GM23338 (cell line): ENCODE data around the gene MYO1D. TPM values are rescaled to one million over a fixed set of nuclear protein-coding genes. Genes with fewer than 3 reads are reported as not detected.

Experiments
- ATAC-seq: fragments of 200-7000 bp; cut with Tn5 transposase; 3 replicates; pipeline ENCODE4 v1.9.1; 2020
- DNase-seq: peaks from one replicate; pipeline ENCODE4 v3.0.0-alpha.2; 2015; ENCODE audit warnings: low spot score
- H2AFZ ChIP-seq: fragments of 200-600 bp; sonication (generic); 2 replicates; pipeline ENCODE4 v1.8.0; 2016; ENCODE audit warnings: antibody characterized with exemption, mild to moderate bottlenecking, moderate library complexity
- H3F3A ChIP-seq: fragments of 200-600 bp; sonication (generic); replicated peaks from 2 replicates; pipeline ENCODE4 v1.8.0; 2017; ENCODE audit warnings: antibody characterized with exemption, mixed run types, low read depth
- H3K27ac ChIP-seq: fragments of 200-600 bp; sonication (generic); 2 replicates; pipeline ENCODE4 v1.6.1; 2016; ENCODE audit warnings: low read depth
- H3K27me3 ChIP-seq: fragments of 200-600 bp; sonication (generic); 2 replicates; pipeline ENCODE4 v1.8.0; 2016; ENCODE audit warnings: mild to moderate bottlenecking, mixed run types, moderate library complexity; ENCODE audit not compliant: insufficient read depth
- H3K36me3 ChIP-seq: fragments of 200-600 bp; sonication (generic); 2 replicates; pipeline ENCODE4 v1.8.0; 2016; ENCODE audit warnings: mild to moderate bottlenecking; ENCODE audit not compliant: insufficient read depth
- H3K4me1 ChIP-seq: fragments of 200-600 bp; sonication (generic); 2 replicates; pipeline ENCODE4 v1.8.0; 2016; ENCODE audit warnings: mild to moderate bottlenecking, moderate library complexity; ENCODE audit not compliant: insufficient read depth
- H3K4me2 ChIP-seq: fragments of 200-600 bp; sonication (generic); 2 replicates; pipeline ENCODE4 v1.7.1; 2017; ENCODE audit warnings: mixed run types
- H3K4me3 ChIP-seq: fragments of 200-600 bp; sonication (generic); 2 replicates; pipeline ENCODE4 v1.6.1; 2016; ENCODE audit warnings: mixed run types
- H3K79me2 ChIP-seq: fragments of 200-600 bp; sonication (generic); replicated peaks from 2 replicates; pipeline ENCODE4 v1.8.0; 2017; ENCODE audit warnings: mild to moderate bottlenecking; ENCODE audit not compliant: insufficient read depth
- H3K9me2 ChIP-seq: fragments of 200-600 bp; sonication (generic); 2 replicates; pipeline ENCODE4 v1.8.0; 2017; ENCODE audit not compliant: insufficient read depth
- H4K20me1 ChIP-seq: fragments of 200-600 bp; sonication (generic); replicated peaks from 2 replicates; pipeline ENCODE4 v1.8.0; 2017; ENCODE audit warnings: mild to moderate bottlenecking; ENCODE audit not compliant: insufficient read depth
- H3K27ac Mint-ChIP-seq: 2 replicates; pipeline ENCODE4 v1.8.0; 2020; ENCODE audit warnings: inconsistent platforms, mild to moderate bottlenecking, moderate library complexity, mixed read lengths
- H3K27me3 Mint-ChIP-seq: 3 replicates; pipeline ENCODE4 v1.8.0; 2022; ENCODE audit warnings: low read depth, mild to moderate bottlenecking, moderate library complexity, mixed read lengths, inconsistent platforms; ENCODE audit not compliant: insufficient read depth, poor library complexity
- H3K36me3 Mint-ChIP-seq: 3 replicates; pipeline ENCODE4 v1.8.0; 2021; ENCODE audit warnings: low read depth, mild to moderate bottlenecking, inconsistent platforms, moderate library complexity, mixed read lengths
- H3K4me1 Mint-ChIP-seq: 3 replicates; pipeline ENCODE4 v1.8.0; 2020; ENCODE audit warnings: mild to moderate bottlenecking, inconsistent platforms, mixed read lengths
- H3K4me3 Mint-ChIP-seq: 3 replicates; pipeline ENCODE4 v1.8.0; 2021; ENCODE audit warnings: moderate library complexity, mild to moderate bottlenecking, inconsistent platforms, mixed read lengths
- H3K9me3 Mint-ChIP-seq: 3 replicates; pipeline ENCODE4 v1.8.0; 2020; ENCODE audit warnings: moderate library complexity, mild to moderate bottlenecking, inconsistent platforms, mixed read lengths
- CTCF ChIP-seq, 2 experiments: fragments of 200-600 bp in 1 of 2; sonication (generic) in 1 of 2; conservative IDR thresholded peaks; 2 replicates each; pipeline versions ENCODE4 v1.5.1 to v1.6.1; 2016 to 2017; ENCODE audit warnings: antibody characterized with exemption in 2 of 2, low read depth in 2 of 2, mild to moderate bottlenecking in 2 of 2, moderate library complexity in 1 of 2
- ETS1 ChIP-seq: IDR thresholded peaks from 2 replicates; pipeline ENCODE4 v1.6.1; 2016; ENCODE audit warnings: antibody characterized with exemption
- EZH2 ChIP-seq: fragments of 200-600 bp; sonication (generic); IDR thresholded peaks from one replicate; pipeline ENCODE4 v1.8.0; 2017; ENCODE audit warnings: antibody characterized with exemption, mild to moderate bottlenecking, low read depth; ENCODE audit not compliant: unreplicated experiment
- JUNB ChIP-seq: IDR thresholded peaks from one replicate; pipeline ENCODE4 v1.6.1; 2016; ENCODE audit warnings: antibody characterized with exemption; ENCODE audit not compliant: unreplicated experiment
- NANOG ChIP-seq: IDR thresholded peaks from 2 replicates; pipeline ENCODE4 v1.6.1; 2016; ENCODE audit warnings: antibody characterized with exemption, borderline replicate concordance
- POLR2AphosphoS5 ChIP-seq: IDR thresholded peaks from 2 replicates; pipeline ENCODE4 v1.6.1; 2016; ENCODE audit warnings: antibody characterized with exemption, low read depth
- STAT1 ChIP-seq: IDR thresholded peaks from one replicate; pipeline ENCODE4 v1.6.1; 2016; ENCODE audit warnings: antibody characterized with exemption; ENCODE audit not compliant: unreplicated experiment
- ZNF114 ChIP-seq: fragments of 250-450 bp; sonication (Bioruptor Pico); IDR thresholded peaks from 2 replicates; pipeline ENCODE4 v1.5.0; 2020; ENCODE audit warnings: mild to moderate bottlenecking, moderate library complexity
- polyA plus RNA-seq: library from polyadenylated mRNA; unstranded; fragments of >200 nt; fragmentation: Nextera tagmentation; extraction: Ambion mirVana; gene quantifications from 2 replicates; pipeline ENCODE4 v1.2.1, GENCODE V29; 2016
- total RNA-seq: library from RNA; depleted of rRNA; stranded (reverse); fragments of >200 nt; shearing (Covaris generic); gene quantifications from 2 replicates; pipeline ENCODE4 v1.2.3, GENCODE V29; 2014

Gene MYO1D
- total and polyA plus RNA-seq, 2 experiments from 2014 or later: 8.6 to 28.6 TPM

- Histone ChIP-seq H3K27ac (no peak overlapping the region), H3K4me2 (no peak overlapping the region), H3K36me3 (no peaks in the 10 kb centered on the region), H3F3A (no peaks in the 10 kb centered on the region), H3K27me3 (no peaks in the 10 kb centered on the region), H3K4me1 (peaks cover 8% of the 10 kb centered on the region), H3K9me2 (peaks cover 9% of the 10 kb centered on the region; the same call in 1 of the 2 replicates), H3K79me2 (no peaks in the 10 kb centered on the region), H2AFZ (no peak overlapping the region), H4K20me1 (no peaks in the 10 kb centered on the region), H3K4me3 (no peak overlapping the region)
- Mint-ChIP-seq H3K4me1 (peaks cover 12% of the 10 kb centered on the region; the same call in 2 of the 3 replicates), H3K27ac (no peak overlapping the region), H3K4me3 (no peak overlapping the region), H3K36me3 (no peaks in the 10 kb centered on the region; the same call in 2 of the 3 replicates), H3K27me3 (peaks cover 4% of the 10 kb centered on the region), H3K9me3 (no peaks in the 10 kb centered on the region; the same call in 2 of the 3 replicates)
- TF ChIP-seq ZNF114 (CRISPR knock-in tag) (no peak), ETS1 (no peak), STAT1 (no peak), CTCF (conservative IDR thresholded peaks at IDR 0.05; ENCODE audit: low read depth in 2 of 2) (no peak), JUNB (no peak)
- no peak for DNase-seq
- no peak for ATAC-seq
Observed at GRCh38 chr17:32564325-32564724, 312.6 kb downstream of the MYO1D start.

- Histone ChIP-seq H3K9me2 (peaks cover 9% of the 10 kb centered on the region; the same call in 1 of the 2 replicates), H2AFZ (no peak overlapping the region), H3K27ac (no peak overlapping the region), H4K20me1 (no peaks in the 10 kb centered on the region), H3K4me2 (no peak overlapping the region), H3K79me2 (no peaks in the 10 kb centered on the region), H3K36me3 (no peaks in the 10 kb centered on the region), H3K4me1 (peaks cover 8% of the 10 kb centered on the region), H3K27me3 (no peaks in the 10 kb centered on the region), H3F3A (no peaks in the 10 kb centered on the region), H3K4me3 (no peak overlapping the region)
- Mint-ChIP-seq H3K36me3 (no peaks in the 10 kb centered on the region; the same call in 2 of the 3 replicates), H3K4me1 (peaks cover 12% of the 10 kb centered on the region; the same call in 2 of the 3 replicates), H3K9me3 (no peaks in the 10 kb centered on the region; the same call in 2 of the 3 replicates), H3K27me3 (peaks cover 4% of the 10 kb centered on the region), H3K4me3 (no peak overlapping the region), H3K27ac (no peak overlapping the region)
- TF ChIP-seq EZH2 (no peak), ZNF114 (CRISPR knock-in tag) (no peak), POLR2AphosphoS5 (no peak), NANOG (no peak), JUNB (no peak), CTCF (conservative IDR thresholded peaks at IDR 0.05; ENCODE audit: low read depth in 2 of 2) (no peak), STAT1 (no peak)
- DNase-seq (no peak), ATAC-seq (no peak)
Observed at GRCh38 chr17:32563583-32563982, 313.3 kb downstream of the MYO1D start.
